HCT116 (cell line): Measurements from ENCODE around the gene PRICKLE2.

Source experiments
- EZH2 ChIP-seq: fragments of 200-600 bp; sonication (generic); IDR thresholded peaks from 2 replicates; pipeline ENCODE4 v1.6.1; 2017; ENCODE audit warnings: antibody characterized with exemption, mixed run types
- POLR2A ChIP-seq: IDR thresholded peaks from 2 replicates; pipeline ENCODE4 v1.7.0; 2011; ENCODE audit warnings: borderline replicate concordance; ENCODE audit not compliant: insufficient read depth, insufficient read length; ENCODE audit errors: extremely low read depth
- POLR2AphosphoS5 ChIP-seq: IDR thresholded peaks from 2 replicates; pipeline ENCODE4 v1.6.1; 2011; ENCODE audit warnings: mild to moderate bottlenecking, low read depth, low read length, moderate library complexity
- RAD21 ChIP-seq: IDR thresholded peaks from 2 replicates; pipeline ENCODE4 v1.6.1; 2012; ENCODE audit warnings: low read depth, mild to moderate bottlenecking
- SIN3A ChIP-seq: IDR thresholded peaks from 2 replicates; pipeline ENCODE4 v1.6.1; 2012; ENCODE audit warnings: low read depth
- YY1 ChIP-seq: IDR thresholded peaks from 2 replicates; pipeline ENCODE4 v1.6.1; 2011; ENCODE audit warnings: low read length, low read depth, moderate library complexity, mild to moderate bottlenecking; ENCODE audit not compliant: insufficient replicate concordance; ENCODE audit errors: extremely low read depth
- ZFX ChIP-seq: fragments of 450-650 bp; IDR thresholded peaks from 2 replicates; pipeline ENCODE4 v1.6.1; 2017
- TF ChIP-seq, protein P1 (sequence below), 3 experiments: fragments of 200-600 bp in 1 of 3; sonication (generic) in 1 of 3; IDR thresholded peaks in 2 of 3; conservative IDR thresholded peaks in 1 of 3; 2 replicates each; pipeline ENCODE4 v1.5.1; 2012 to 2017; ENCODE audit warnings: low read depth in 2 of 3, low read length in 2 of 3, antibody characterized with exemption in 1 of 3, borderline replicate concordance in 1 of 3, control low read depth in 1 of 3, mild to moderate bottlenecking in 1 of 3, mixed read lengths in 1 of 3, mixed run types in 1 of 3, moderate library complexity in 1 of 3; ENCODE audit not compliant: insufficient read depth in 1 of 3
- TF ChIP-seq, protein P2 (sequence below): IDR thresholded peaks from 2 replicates; pipeline ENCODE4 v1.6.1; 2012; ENCODE audit warnings: low read depth
- TF ChIP-seq, protein P3 (sequence below): IDR thresholded peaks from 2 replicates; pipeline ENCODE4 v1.6.1; 2012

DNA sequence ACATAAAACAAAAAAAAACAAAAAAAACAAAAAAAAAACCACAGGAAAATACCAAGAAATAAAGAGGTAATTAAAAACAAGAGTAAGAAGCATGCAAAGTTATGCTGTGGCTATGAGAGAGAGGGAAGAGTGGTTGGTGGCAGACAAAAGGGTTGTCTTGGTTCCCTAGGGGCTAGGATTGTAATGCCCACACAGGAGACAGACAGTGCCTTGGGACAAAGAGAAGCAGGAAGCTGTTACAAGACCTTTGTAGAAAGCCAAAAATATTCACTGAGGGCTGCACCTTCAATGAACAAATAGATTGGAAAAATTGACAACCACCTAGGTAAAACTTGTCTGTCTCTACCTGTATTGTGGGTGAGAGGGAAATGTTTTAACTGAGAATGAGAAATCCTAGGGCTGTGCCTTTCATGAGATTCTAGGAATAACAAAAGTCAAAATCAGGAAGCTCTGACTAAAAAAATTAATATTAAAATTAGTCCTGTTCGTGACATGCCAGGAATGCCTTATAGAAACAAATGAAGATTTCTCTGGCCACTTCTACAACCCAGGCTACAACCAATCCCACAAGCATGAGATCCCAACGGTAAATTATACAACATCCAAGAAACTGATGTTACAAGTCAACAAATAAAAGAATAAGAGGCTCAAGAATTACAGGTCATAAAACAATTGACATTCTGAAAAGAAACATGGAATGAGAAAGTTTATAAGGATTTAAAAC lies 45.0 kb upstream of the PRICKLE2 start:
- TF ChIP-seq, protein P1, sequence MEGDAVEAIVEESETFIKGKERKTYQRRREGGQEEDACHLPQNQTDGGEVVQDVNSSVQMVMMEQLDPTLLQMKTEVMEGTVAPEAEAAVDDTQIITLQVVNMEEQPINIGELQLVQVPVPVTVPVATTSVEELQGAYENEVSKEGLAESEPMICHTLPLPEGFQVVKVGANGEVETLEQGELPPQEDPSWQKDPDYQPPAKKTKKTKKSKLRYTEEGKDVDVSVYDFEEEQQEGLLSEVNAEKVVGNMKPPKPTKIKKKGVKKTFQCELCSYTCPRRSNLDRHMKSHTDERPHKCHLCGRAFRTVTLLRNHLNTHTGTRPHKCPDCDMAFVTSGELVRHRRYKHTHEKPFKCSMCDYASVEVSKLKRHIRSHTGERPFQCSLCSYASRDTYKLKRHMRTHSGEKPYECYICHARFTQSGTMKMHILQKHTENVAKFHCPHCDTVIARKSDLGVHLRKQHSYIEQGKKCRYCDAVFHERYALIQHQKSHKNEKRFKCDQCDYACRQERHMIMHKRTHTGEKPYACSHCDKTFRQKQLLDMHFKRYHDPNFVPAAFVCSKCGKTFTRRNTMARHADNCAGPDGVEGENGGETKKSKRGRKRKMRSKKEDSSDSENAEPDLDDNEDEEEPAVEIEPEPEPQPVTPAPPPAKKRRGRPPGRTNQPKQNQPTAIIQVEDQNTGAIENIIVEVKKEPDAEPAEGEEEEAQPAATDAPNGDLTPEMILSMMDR (IDR thresholded peaks at IDR 0.05 in 2 of 3, conservative IDR thresholded peaks at IDR 0.05 in 1 of 3; ENCODE audit: borderline replicate concordance in 1 of 3, insufficient read depth in 1 of 3, low read depth in 2 of 3, low read length in 2 of 3), result no peak
- TF ChIP-seq POLR2A (no peak), POLR2AphosphoS5 (no peak), SIN3A (no peak), YY1 (no peak), RAD21 (no peak), ZFX (no peak), EZH2 (no peak)
- TF ChIP-seq, protein P2, sequence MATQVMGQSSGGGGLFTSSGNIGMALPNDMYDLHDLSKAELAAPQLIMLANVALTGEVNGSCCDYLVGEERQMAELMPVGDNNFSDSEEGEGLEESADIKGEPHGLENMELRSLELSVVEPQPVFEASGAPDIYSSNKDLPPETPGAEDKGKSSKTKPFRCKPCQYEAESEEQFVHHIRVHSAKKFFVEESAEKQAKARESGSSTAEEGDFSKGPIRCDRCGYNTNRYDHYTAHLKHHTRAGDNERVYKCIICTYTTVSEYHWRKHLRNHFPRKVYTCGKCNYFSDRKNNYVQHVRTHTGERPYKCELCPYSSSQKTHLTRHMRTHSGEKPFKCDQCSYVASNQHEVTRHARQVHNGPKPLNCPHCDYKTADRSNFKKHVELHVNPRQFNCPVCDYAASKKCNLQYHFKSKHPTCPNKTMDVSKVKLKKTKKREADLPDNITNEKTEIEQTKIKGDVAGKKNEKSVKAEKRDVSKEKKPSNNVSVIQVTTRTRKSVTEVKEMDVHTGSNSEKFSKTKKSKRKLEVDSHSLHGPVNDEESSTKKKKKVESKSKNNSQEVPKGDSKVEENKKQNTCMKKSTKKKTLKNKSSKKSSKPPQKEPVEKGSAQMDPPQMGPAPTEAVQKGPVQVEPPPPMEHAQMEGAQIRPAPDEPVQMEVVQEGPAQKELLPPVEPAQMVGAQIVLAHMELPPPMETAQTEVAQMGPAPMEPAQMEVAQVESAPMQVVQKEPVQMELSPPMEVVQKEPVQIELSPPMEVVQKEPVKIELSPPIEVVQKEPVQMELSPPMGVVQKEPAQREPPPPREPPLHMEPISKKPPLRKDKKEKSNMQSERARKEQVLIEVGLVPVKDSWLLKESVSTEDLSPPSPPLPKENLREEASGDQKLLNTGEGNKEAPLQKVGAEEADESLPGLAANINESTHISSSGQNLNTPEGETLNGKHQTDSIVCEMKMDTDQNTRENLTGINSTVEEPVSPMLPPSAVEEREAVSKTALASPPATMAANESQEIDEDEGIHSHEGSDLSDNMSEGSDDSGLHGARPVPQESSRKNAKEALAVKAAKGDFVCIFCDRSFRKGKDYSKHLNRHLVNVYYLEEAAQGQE, result no peak
- TF ChIP-seq, protein P3, sequence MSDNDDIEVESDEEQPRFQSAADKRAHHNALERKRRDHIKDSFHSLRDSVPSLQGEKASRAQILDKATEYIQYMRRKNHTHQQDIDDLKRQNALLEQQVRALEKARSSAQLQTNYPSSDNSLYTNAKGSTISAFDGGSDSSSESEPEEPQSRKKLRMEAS, result no peak
